Heart left ventricle (tissue), 16 donors: ENCODE results near the gene NGFR. TPM values are rescaled to one million over a fixed set of nuclear protein-coding genes. Genes with fewer than 3 reads are reported as not detected.

Source experiments
- ATAC-seq, 4 donors: fragments of 200-7000 bp; cut with Tn5 transposase; one replicate each; pipeline ENCODE4 v1.9.1; 2020 to 2022; ENCODE audit warnings: moderate library complexity in 4 of 4, mild to moderate bottlenecking in 3 of 4, moderate number of reproducible peaks in 1 of 4
- DNase-seq, 5 donors: peaks; one replicate each; pipeline ENCODE4 v3.0.0-alpha.2; 2020
- H3K27ac ChIP-seq, 12 donors: fragments of 200-600 bp; sonication (generic) in 4 of 12; one replicate each; pipeline versions ENCODE4 v1.5.0 to v1.8.0; 2016 to 2022; ENCODE audit warnings: mild to moderate bottlenecking in 2 of 12
- H3K27me3 ChIP-seq, 9 donors: fragments of 200-600 bp; sonication (generic) in 2 of 9; one replicate each; pipeline versions ENCODE4 v1.5.1 to v1.8.0; 2016 to 2022; ENCODE audit warnings: mild to moderate bottlenecking in 3 of 9
- H3K36me3 ChIP-seq, 9 donors: fragments of 200-600 bp; sonication (generic) in 2 of 9; one replicate each; pipeline versions ENCODE4 v1.5.0 to v1.8.0; 2018 to 2022; ENCODE audit warnings: mild to moderate bottlenecking in 2 of 9
- H3K4me1 ChIP-seq, 12 donors: fragments of 200-600 bp; sonication (generic) in 4 of 12; one replicate each; pipeline versions ENCODE4 v1.5.0 to v1.8.0; 2016 to 2022; ENCODE audit warnings: mild to moderate bottlenecking in 3 of 12
- H3K4me3 ChIP-seq, 12 donors: fragments of 200-600 bp; sonication (generic) in 4 of 12; one replicate each; pipeline versions ENCODE4 v1.5.0 to v1.8.0; 2017 to 2022; ENCODE audit warnings: mild to moderate bottlenecking in 9 of 12, moderate library complexity in 4 of 12
- H3K9me3 ChIP-seq, 12 donors: fragments of 200-600 bp; sonication (generic) in 4 of 12; one replicate each; pipeline versions ENCODE4 v1.5.0 to v1.8.0; 2016 to 2022; ENCODE audit warnings: mild to moderate bottlenecking in 1 of 12
- CTCF ChIP-seq, 12 donors: fragments of 200-600 bp; sonication (generic) in 4 of 12; IDR thresholded peaks; one replicate each; pipeline versions ENCODE4 v1.5.0 to v1.8.0; 2018 to 2022; ENCODE audit warnings: antibody characterized with exemption in 12 of 12, mild to moderate bottlenecking in 5 of 12
- POLR2A ChIP-seq, 2 donors: fragments of 450-650 bp; IDR thresholded peaks; one replicate each; pipeline ENCODE4 v1.6.1; 2017; ENCODE audit warnings: antibody characterized with exemption in 2 of 2, mild to moderate bottlenecking in 2 of 2, moderate library complexity in 2 of 2
- WGBS, 4 donors: extraction: QIAGEN DNeasy Blood & Tissue Kit in 2 of 4; methylation state at CpG; one replicate each; pipeline versions ENCODE4 v1.1.5 to v1.1.7; 2013 to 2018; 5-methylcytosine and 5-hydroxymethylcytosine counted together
- intact Hi-C, 10 donors: fragments of 100-400 bp; cut with DNase I; formaldehyde crosslinking; loops; one replicate each; pipeline versions ENCODE4 v1.11.1 to v1.14.2; 2022
- polyA plus RNA-seq, 2 donors: library from polyadenylated mRNA; stranded (reverse); fragments of 200-250 nt; gene quantifications; one replicate each; pipeline ENCODE4 v1.2.3, GENCODE V29; 2013
- total RNA-seq, 9 donors: library from RNA; depleted of rRNA in 2 of 9; stranded (reverse); fragments of >200 nt in 2 of 9; fragmentation: NEBNext Ultra II Directional in 3 of 9; extraction: Animal tissue kit (Norgen Biotek cat#: 25700) in 3 of 9; gene quantifications; one replicate each; pipeline versions ENCODE4 v1.1.0 to v1.2.4, GENCODE V29; 2016 to 2023
- donor health status: ischemic (EF 13 %, LVEDD 7.1; RV severe dilation, severe dysfunction).
- donor health status: healthy with polysubstance abuse.
- donor health status: DM: no; HTN: yes; CAD: no.
- donor health status: DM: no; HTN: no; CAD: no.
- donor health status: ischemic (EF 25% LVEDD 6.9; RV normal size, moderate dysfunction).
- donor health status: ischemic (EF 25% LVEDD 5.7; RV mildly dilated, moderate dysfunction).
- donor health status: healthy.
- donor health status: DM: yes; HTN: yes; CAD: no.
- donor health status: ischemic (EF 35%, LVEDD 5.7; RV mildly dilated, moderate dysfunction).
- donor health status: nonischemic (EF 11% LVEDD 7.7; RV severe dilation, severe dysfunction).
- donor health status: DM: yes; HTN: yes; CAD: no.
- donor health status: PGD.
- donor health status: ischemic (EF 29% LVEDD 5.4; RV normal size, mild dysfunction).
- donor health status: nonischemic (EF 23%, LVEDD 6.1; RV moderate dilation, normal function).

The NGFR gene
- total and polyA plus RNA-seq, 11 donors = 2.3 to 16.8 (median 6.2) TPM

GRCh38 chr17:49471769-49472168 lies 23.3 kb upstream of the NGFR start:
- no peak for ATAC-seq
- peaks cover 0 to 3% (median 0%) of the 10 kb centered on the region in 12 donors for H3K9me3 ChIP-seq
- no peak for DNase-seq
- no peak overlapping the region for H3K27ac ChIP-seq
- intact Hi-C loops = loop anchor here in 2 of 10 donors (2.0 kb wide), 2 partner anchors 21 to 37 kb away; no protein-coding TSS in a partner anchor
- H3K36me3 ChIP-seq = no peaks in the 10 kb centered on the region
- WGBS, 4 donors = 81 to 93% (median 92%) methylated on average over 1 of the region's 1 CpG
- H3K4me3 ChIP-seq = no peak overlapping the region
- H3K4me1 ChIP-seq = peaks cover 0 to 34% (median 17%) of the 10 kb centered on the region in 12 donors
- no peak for TF ChIP-seq CTCF (IDR thresholded peaks at IDR 0.05)
- TF ChIP-seq POLR2A (IDR thresholded peaks at IDR 0.05) = no peak
- peaks cover 0 to 45% (median 8%) of the 10 kb centered on the region in 9 donors for H3K27me3 ChIP-seq

- 36 to 59% (median 56%) methylated on average over 5 of the region's 5 CpGs for WGBS, 4 donors
- Histone ChIP-seq H3K36me3 (no peaks in the 10 kb centered on the region), H3K4me1 (peaks cover 0 to 34% (median 17%) of the 10 kb centered on the region in 12 donors), H3K4me3 (no peak overlapping the region), H3K9me3 (peaks cover 0 to 3% (median 0%) of the 10 kb centered on the region in 12 donors), H3K27ac (no peak overlapping the region), H3K27me3 (peaks cover 0 to 49% (median 13%) of the 10 kb centered on the region in 9 donors)
- DNase-seq = peak in 3 of 5 donors; percentile 32 to 51 (median 38)
- ATAC-seq = peak in 2 of 4 donors; percentile 13 to 48
- intact Hi-C loops = loop anchor here in 2 of 10 donors (2.0 kb wide), 2 partner anchors 20 to 38 kb away; no protein-coding TSS in a partner anchor
- TF ChIP-seq POLR2A (IDR thresholded peaks at IDR 0.05) (no peak), CTCF (IDR thresholded peaks at IDR 0.05) (no peak)
These were observed 22.6 kb upstream of the NGFR start for GRCh38 chr17:49472527-49472926.

GRCh38 chr17:49473900-49474751 lies 21.0 kb upstream of the NGFR start:
- 79 to 82% (median 81%) methylated on average over 9 of the region's 9 CpGs for WGBS, 4 donors
- DNase-seq = no peak
- Histone ChIP-seq H3K27me3 (peaks cover 0 to 56% (median 13%) of the 10 kb centered on the region in 9 donors), H3K4me1 (peaks cover 0 to 34% (median 17%) of the 10 kb centered on the region in 12 donors), H3K4me3 (no peak overlapping the region), H3K27ac (no peak overlapping the region), H3K9me3 (peaks cover 0 to 3% (median 0%) of the 10 kb centered on the region in 12 donors), H3K36me3 (no peaks in the 10 kb centered on the region)
- intact Hi-C loops = loop anchor here in 2 of 10 donors (2.0 kb wide), 2 partner anchors 19 to 39 kb away; no protein-coding TSS in a partner anchor
- TF ChIP-seq POLR2A (IDR thresholded peaks at IDR 0.05) = no peak
- TF ChIP-seq CTCF (IDR thresholded peaks at IDR 0.05) = no peak
- no peak for ATAC-seq

- no peak for ATAC-seq
- Histone ChIP-seq H3K9me3 (peaks cover 0 to 3% (median 0%) of the 10 kb centered on the region in 12 donors), H3K4me1 (peaks cover 0 to 6% (median 0%) of the 10 kb centered on the region in 12 donors), H3K27me3 (peaks cover 0 to 63% (median 12%) of the 10 kb centered on the region in 9 donors), H3K27ac (no peak overlapping the region), H3K36me3 (no peaks in the 10 kb centered on the region), H3K4me3 (no peak overlapping the region)
- intact Hi-C loops = no loop called here
- 51 to 63% (median 59%) methylated on average over 3 of the region's 3 CpGs for WGBS, 4 donors
- TF ChIP-seq POLR2A (IDR thresholded peaks at IDR 0.05) (no peak), CTCF (IDR thresholded peaks at IDR 0.05) (no peak)
- no peak for DNase-seq
These were observed 17.4 kb upstream of the NGFR start for GRCh38 chr17:49477709-49478108.
